B cell (primary cell): ENCODE data around the gene CTTNBP2NL. TPM values are rescaled to one million over a fixed set of nuclear protein-coding genes. Genes with fewer than 3 reads are reported as not detected.

ENCODE experiments used
- ATAC-seq: fragments of 200-7000 bp; cut with Tn5 transposase; one replicate; pipeline ENCODE4 v1.10.0; 2021; ENCODE audit warnings: low read depth, mild to moderate bottlenecking, moderate number of reproducible peaks, moderate library complexity
- CTCF ChIA-PET: fragments of 350-600 bp; sonication (Branson Sonifier 250); formaldehyde crosslinking; loops from one replicate; lab custom pipeline; 2021; ENCODE audit warnings: antibody characterized with exemption, inconsistent platforms; lab: Charles Lee
- POLR2A ChIA-PET: fragments of 350-600 bp; sonication (Branson Sonifier 250); formaldehyde crosslinking; loops from one replicate; lab custom pipeline; 2021; ENCODE audit warnings: antibody characterized with exemption; lab: Charles Lee
- DNase-seq: peaks from one replicate; pipeline ENCODE4 v3.0.0; 2013
- H2AFZ ChIP-seq: 2 replicates; pipeline ENCODE4 v1.6.1; 2012; ENCODE audit warnings: mild to moderate bottlenecking, low read depth, low read length; ENCODE audit not compliant: insufficient read depth, poor library complexity, severe bottlenecking
- H3K27ac ChIP-seq, 2 donors: 1 replicate in 1 of 2; 2 replicates in 1 of 2; pipeline ENCODE4 v1.5.1; 2012 to 2013; ENCODE audit warnings: low read length in 2 of 2, mild to moderate bottlenecking in 2 of 2, moderate library complexity in 1 of 2
- H3K27me3 ChIP-seq, 4 experiments: fragments of 200-600 bp in 1 of 4; sonication (generic) in 1 of 4; replicated peaks in 1 of 4; 1 replicate in 2 of 4; 2 replicates in 2 of 4; pipeline versions ENCODE4 v1.6.1 to v1.7.0; 2013 to 2016; ENCODE audit warnings: low read length in 3 of 4, mild to moderate bottlenecking in 2 of 4, mixed read lengths in 1 of 4, moderate library complexity in 1 of 4; ENCODE audit not compliant: insufficient read depth in 4 of 4, control insufficient read depth in 3 of 4; ENCODE audit errors: control extremely low read depth in 1 of 4
- H3K36me3 ChIP-seq, 2 experiments: replicated peaks in 1 of 2; 1 replicate in 1 of 2; 2 replicates in 1 of 2; pipeline versions ENCODE4 v1.6.1 to v1.7.1; 2013; ENCODE audit warnings: low read length in 1 of 2; ENCODE audit not compliant: insufficient read depth in 2 of 2, control insufficient read depth in 1 of 2; ENCODE audit errors: control extremely low read depth in 1 of 2, extremely low read depth in 1 of 2
- H3K4me1 ChIP-seq, 2 donors: fragments of 200-600 bp in 1 of 2; sonication (generic) in 1 of 2; 1 replicate in 1 of 2; 2 replicates in 1 of 2; pipeline versions ENCODE4 v1.5.1 to v1.6.1; 2013 to 2017; ENCODE audit warnings: low read length in 2 of 2; ENCODE audit not compliant: control insufficient read depth in 2 of 2, insufficient read depth in 2 of 2
- H3K4me2 ChIP-seq: replicated peaks from 2 replicates; pipeline ENCODE3; 2012; ENCODE audit warnings: mild to moderate bottlenecking, low read depth, low read length; ENCODE audit not compliant: poor library complexity, severe bottlenecking
- H3K4me3 ChIP-seq, 5 experiments: fragments of 200-600 bp in 1 of 5; sonication (generic) in 1 of 5; 1 replicate in 3 of 5; 2 replicates in 2 of 5; pipeline versions ENCODE4 v1.5.1 to v1.7.0; 2011 to 2016; ENCODE audit warnings: low read length in 4 of 5, mild to moderate bottlenecking in 4 of 5, low read depth in 2 of 5, control low read depth in 1 of 5, moderate library complexity in 1 of 5; ENCODE audit not compliant: insufficient read depth in 1 of 5; ENCODE audit errors: control extremely low read depth in 1 of 5, extremely low read depth in 1 of 5
- H3K79me2 ChIP-seq: fragments of 200-600 bp; sonication (generic); one replicate; pipeline ENCODE4 v1.6.0; 2016; ENCODE audit warnings: low read length; ENCODE audit not compliant: control insufficient read depth, insufficient read depth
- H3K9ac ChIP-seq: fragments of 200-600 bp; sonication (generic); 2 replicates; pipeline ENCODE4 v1.6.1; 2017; ENCODE audit warnings: mild to moderate bottlenecking, low read length, moderate library complexity
- H3K9me3 ChIP-seq, 3 donors: one replicate each; pipeline versions ENCODE4 v1.6.1 to v1.7.1; 2013; ENCODE audit warnings: low read length in 2 of 3; ENCODE audit not compliant: control insufficient read depth in 2 of 3, insufficient read depth in 1 of 3; ENCODE audit errors: control extremely low read depth in 1 of 3
- H4K20me1 ChIP-seq: 2 replicates; pipeline ENCODE4 v1.6.0; 2012; ENCODE audit warnings: mild to moderate bottlenecking, low read length; ENCODE audit not compliant: insufficient read depth, control insufficient read depth, poor library complexity, severe bottlenecking
- H3K27ac Mint-ChIP-seq: one replicate; pipeline ENCODE4 v1.8.0; 2021; ENCODE audit warnings: mixed read lengths
- H3K27me3 Mint-ChIP-seq: one replicate; pipeline ENCODE4 v1.8.0; 2021; ENCODE audit warnings: mixed read lengths
- H3K4me1 Mint-ChIP-seq: one replicate; pipeline ENCODE4 v1.8.0; 2021; ENCODE audit warnings: mixed read lengths
- H3K4me3 Mint-ChIP-seq: one replicate; pipeline ENCODE4 v1.8.0; 2021; ENCODE audit warnings: mixed read lengths
- H3K9me3 Mint-ChIP-seq: one replicate; pipeline ENCODE4 v1.8.0; 2022; ENCODE audit warnings: mixed read lengths; ENCODE audit not compliant: insufficient read depth
- CTCF ChIP-seq: fragments of 200-600 bp; IDR thresholded peaks from one replicate; pipeline ENCODE4 v1.8.0; 2022; ENCODE audit warnings: antibody characterized with exemption, mild to moderate bottlenecking
- EZH2 ChIP-seq: IDR thresholded peaks from 2 replicates; pipeline ENCODE4 v1.6.1; 2012; ENCODE audit warnings: borderline replicate concordance, low read depth, mild to moderate bottlenecking, moderate library complexity, low read length; ENCODE audit not compliant: insufficient read depth, poor library complexity, severe bottlenecking
- WGBS: methylation state at CpG from one replicate; pipeline ENCODE4 v1.1.5; 2013; ENCODE audit warnings: missing lambda C conversion rate; ENCODE audit not compliant: insufficient coverage; 5-methylcytosine and 5-hydroxymethylcytosine counted together
- intact Hi-C: fragments of 100-400 bp; cut with micrococcal nuclease; formaldehyde crosslinking; loops from one replicate; pipeline ENCODE4 v1.10.0; 2022
- polyA plus RNA-seq: library from polyadenylated mRNA; depleted of rRNA; stranded (reverse); fragments of >200 nt; gene quantifications from 2 replicates; pipeline ENCODE4 v1.2.3, GENCODE V29; 2012
- total RNA-seq, 2 donors: library from RNA; stranded (reverse); fragments of 120-200 nt in 1 of 2; gene quantifications; 1 replicate in 1 of 2; 2 replicates in 1 of 2; pipeline versions ENCODE4 v1.2.3 to v1.2.4, GENCODE V29; 2013 to 2022

CTTNBP2NL gene
- total and polyA plus RNA-seq, 2 donors (not counting 1 experiment from before 2014, with no cell fraction given): 0.46 to 28.9 TPM

- intact Hi-C loops: no loop called here
- POLR2A ChIA-PET: no interaction called here
- H3K4me2 ChIP-seq: no peak overlapping the region
- no peak overlapping the region for H3K4me3 Mint-ChIP-seq
- DNase-seq (no peak), ATAC-seq (no peak)
- no peaks in the 10 kb centered on the region for H4K20me1 ChIP-seq
- H3K36me3 ChIP-seq: no peaks in the 10 kb centered on the region
- H3K4me1 Mint-ChIP-seq: peaks cover 8% of the 10 kb centered on the region
- H3K4me3 ChIP-seq: no peak overlapping the region
- H3K27ac Mint-ChIP-seq: no peak overlapping the region
- no peak overlapping the region for H3K27ac ChIP-seq
- H3K27me3 Mint-ChIP-seq: peaks cover 23% of the 10 kb centered on the region
- peaks cover 0 to 7% of the 10 kb centered on the region in 2 donors for H3K4me1 ChIP-seq
- no peak overlapping the region for H2AFZ ChIP-seq
- CTCF ChIA-PET: interaction anchor here (0.9 kb wide), 1 partner anchor 23 kb away, joined by 3 read pairs; no protein-coding TSS in a partner anchor
- H3K79me2 ChIP-seq: no peaks in the 10 kb centered on the region
- 90% methylated on average over 3 of the region's 3 CpGs for WGBS
- H3K27me3 ChIP-seq: peaks cover 0 to 5% (median 3%) of the 10 kb centered on the region in 4 experiments
- TF ChIP-seq EZH2 (no peak), CTCF (no peak)
- no peak overlapping the region for H3K9ac ChIP-seq
- H3K9me3 Mint-ChIP-seq: peaks cover 8% of the 10 kb centered on the region
- peaks cover 5 to 10% (median 5%) of the 10 kb centered on the region in 3 donors for H3K9me3 ChIP-seq
These were observed 49.1 kb upstream of the CTTNBP2NL start for GRCh38 chr1:112346801-112347350.

DNA sequence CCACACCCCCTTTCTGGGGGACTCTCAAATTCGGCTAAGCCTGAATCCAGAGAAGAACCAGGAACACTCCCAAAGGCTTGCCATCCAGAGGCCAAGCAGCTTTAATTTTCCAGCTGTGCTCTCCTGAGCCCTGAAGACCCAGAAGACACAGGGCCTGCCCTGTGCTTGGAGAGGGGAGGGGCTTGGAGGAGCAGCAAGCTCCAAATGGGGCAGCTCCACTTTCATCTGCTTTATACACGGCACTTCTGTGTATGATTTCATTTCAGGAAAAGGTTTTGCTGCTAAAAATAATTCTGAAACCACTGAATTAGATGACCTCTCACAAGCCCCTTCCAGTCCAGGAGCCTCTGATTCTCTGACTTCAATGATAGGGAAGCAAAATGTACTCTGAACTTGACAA is 39.2 kb upstream of the CTTNBP2NL start:
- intact Hi-C loops: no loop called here
- H3K4me1 Mint-ChIP-seq: no peaks in the 10 kb centered on the region
- CTCF ChIA-PET: interaction anchor here (0.7 to 4.1 kb wide), 7 partner anchors 10 to 350 kb away, joined by 3 to 29 read pairs (median 4); partner anchors contain the start of gene RHOC
- Histone ChIP-seq H3K4me1 (no peaks in the 10 kb centered on the region), H2AFZ (no peak overlapping the region), H3K27ac (no peak overlapping the region), H3K36me3 (no peaks in the 10 kb centered on the region), H3K79me2 (no peaks in the 10 kb centered on the region), H3K4me3 (no peak overlapping the region), H3K4me2 (no peak overlapping the region), H3K9ac (no peak overlapping the region), H3K9me3 (no peaks in the 10 kb centered on the region), H3K27me3 (peaks cover 0 to 26% (median 16%) of the 10 kb centered on the region in 4 experiments), H4K20me1 (no peaks in the 10 kb centered on the region)
- POLR2A ChIA-PET: no interaction called here
- 100% methylated on average over 1 of the region's 2 CpGs for WGBS
- H3K9me3 Mint-ChIP-seq: peaks cover 3% of the 10 kb centered on the region
- TF ChIP-seq CTCF (no peak), EZH2 (no peak)
- H3K27me3 Mint-ChIP-seq: peaks cover 55% of the 10 kb centered on the region
- H3K27ac Mint-ChIP-seq: no peak overlapping the region
- DNase-seq: no peak
- ATAC-seq: no peak
- H3K4me3 Mint-ChIP-seq: no peak overlapping the region
